Psoas muscle (tissue), 8 donors: ENCODE results near the gene ABTB1. TPM values are rescaled to one million over a fixed set of nuclear protein-coding genes. Genes with fewer than 3 reads are reported as not detected.

Source experiments
- ATAC-seq, 4 donors: fragments of 200-7000 bp; cut with Tn5 transposase; one replicate each; pipeline ENCODE4 v1.9.1; 2020; ENCODE audit warnings: moderate library complexity in 3 of 4, mild to moderate bottlenecking in 2 of 4
- DNase-seq, 2 donors: peaks; one replicate each; pipeline ENCODE4 v3.0.0-alpha.2; 2020
- H3K27ac ChIP-seq: fragments of 200-600 bp; one replicate; pipeline ENCODE4 v1.8.0; 2022
- H3K27me3 ChIP-seq, 3 donors: fragments of 200-600 bp in 1 of 3; one replicate each; pipeline versions ENCODE4 v1.6.1 to v1.8.0; 2013 to 2022; ENCODE audit warnings: low read length in 2 of 3, mild to moderate bottlenecking in 2 of 3, moderate library complexity in 1 of 3; ENCODE audit not compliant: insufficient read depth in 3 of 3
- H3K36me3 ChIP-seq, 2 donors: fragments of 200-600 bp in 1 of 2; one replicate each; pipeline versions ENCODE4 v1.6.1 to v1.8.0; 2013 to 2022; ENCODE audit warnings: low read depth in 1 of 2, mild to moderate bottlenecking in 1 of 2, moderate library complexity in 1 of 2; ENCODE audit not compliant: insufficient read depth in 1 of 2
- H3K4me1 ChIP-seq: fragments of 200-600 bp; one replicate; pipeline ENCODE4 v1.8.0; 2022
- H3K4me3 ChIP-seq: fragments of 200-600 bp; one replicate; pipeline ENCODE4 v1.8.0; 2022; ENCODE audit warnings: mild to moderate bottlenecking
- H3K9me3 ChIP-seq: fragments of 200-600 bp; one replicate; pipeline ENCODE4 v1.8.0; 2022
- WGBS, 3 donors: extraction: QIAGEN DNeasy Blood & Tissue Kit; methylation state at CpG; one replicate each; pipeline versions ENCODE4 v1.1.6 to v1.1.7; 2013; 5-methylcytosine and 5-hydroxymethylcytosine counted together
- intact Hi-C, 2 donors: fragments of 100-400 bp; cut with DNase I; formaldehyde crosslinking; loops; one replicate each; pipeline versions ENCODE4 v1.11.0 to v1.14.2; 2022
- polyA plus RNA-seq, 3 donors: library from polyadenylated mRNA; stranded (reverse); fragments of 200-250 nt; gene quantifications; one replicate each; pipeline ENCODE4 v1.2.3, GENCODE V29; 2013
- total RNA-seq, 4 donors: library from RNA; stranded (reverse); fragmentation: NEBNext Ultra II Directional in 2 of 4; extraction: Animal tissue kit (Norgen Biotek cat#: 25700) in 2 of 4; gene quantifications; one replicate each; pipeline versions ENCODE4 v1.2.1 to v1.2.4, GENCODE V29; 2021 to 2023
- TF ChIP-seq, protein P1 (sequence below): fragments of 200-600 bp; IDR thresholded peaks from one replicate; pipeline ENCODE4 v1.8.0; 2022; ENCODE audit warnings: antibody characterized with exemption
- donor health status: healthy with polysubstance abuse.
- donor health status: DM: no; HTN: no; CAD: no; lungs with moderate emphysema.
- donor health status: Bipolar disorder and iron deficiency.
- donor health status: healthy.
- donor health status: DM: yes; HTN: yes; CAD: no.
- donor health status: DM: no; HTN: no; CAD: no.
- donor health status: DM: no; HTN: no; CAD: no.
- donor health status: DM: yes; HTN: yes; CAD: no.

The ABTB1 gene
- total and polyA plus RNA-seq, 7 donors = 22.8 to 34.5 (median 30.1) TPM

DNA sequence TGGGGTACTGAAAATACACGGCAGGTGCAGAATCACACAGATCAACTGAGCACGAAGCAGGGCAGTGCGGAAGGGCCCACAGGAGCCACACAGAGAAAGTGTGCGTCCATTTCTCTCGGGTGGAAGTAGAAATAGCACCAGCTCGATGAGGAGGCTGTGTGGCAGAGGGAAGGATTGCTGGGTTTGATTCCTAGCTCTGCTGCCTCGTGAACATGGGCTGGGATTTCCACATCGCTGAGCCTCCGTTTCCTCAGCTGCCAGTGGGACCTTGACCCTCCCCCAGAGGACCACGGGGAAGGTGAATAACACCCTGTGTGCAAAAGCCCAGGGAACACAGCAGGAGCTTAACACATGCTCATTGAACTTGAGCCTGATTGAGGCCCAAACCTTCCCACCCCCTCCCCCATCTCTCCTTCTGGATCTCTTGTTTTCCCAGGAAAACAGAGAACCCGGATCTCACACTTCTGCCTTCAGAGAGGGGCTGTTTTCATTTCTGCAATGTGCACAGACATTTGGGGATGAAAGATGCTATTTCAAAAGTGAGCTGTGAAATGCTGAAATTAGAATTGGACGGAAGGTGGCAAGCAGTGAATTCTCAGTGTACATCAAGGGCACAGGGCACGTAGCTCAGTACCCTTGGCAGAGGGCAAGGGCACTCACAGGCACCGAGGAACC lies 38.4 kb downstream of the ABTB1 start:
- TF ChIP-seq, protein P1, sequence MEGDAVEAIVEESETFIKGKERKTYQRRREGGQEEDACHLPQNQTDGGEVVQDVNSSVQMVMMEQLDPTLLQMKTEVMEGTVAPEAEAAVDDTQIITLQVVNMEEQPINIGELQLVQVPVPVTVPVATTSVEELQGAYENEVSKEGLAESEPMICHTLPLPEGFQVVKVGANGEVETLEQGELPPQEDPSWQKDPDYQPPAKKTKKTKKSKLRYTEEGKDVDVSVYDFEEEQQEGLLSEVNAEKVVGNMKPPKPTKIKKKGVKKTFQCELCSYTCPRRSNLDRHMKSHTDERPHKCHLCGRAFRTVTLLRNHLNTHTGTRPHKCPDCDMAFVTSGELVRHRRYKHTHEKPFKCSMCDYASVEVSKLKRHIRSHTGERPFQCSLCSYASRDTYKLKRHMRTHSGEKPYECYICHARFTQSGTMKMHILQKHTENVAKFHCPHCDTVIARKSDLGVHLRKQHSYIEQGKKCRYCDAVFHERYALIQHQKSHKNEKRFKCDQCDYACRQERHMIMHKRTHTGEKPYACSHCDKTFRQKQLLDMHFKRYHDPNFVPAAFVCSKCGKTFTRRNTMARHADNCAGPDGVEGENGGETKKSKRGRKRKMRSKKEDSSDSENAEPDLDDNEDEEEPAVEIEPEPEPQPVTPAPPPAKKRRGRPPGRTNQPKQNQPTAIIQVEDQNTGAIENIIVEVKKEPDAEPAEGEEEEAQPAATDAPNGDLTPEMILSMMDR = no peak
- intact Hi-C loops = no loop called here
- DNase-seq = no peak
- Histone ChIP-seq H3K27ac (peak overlapping the region; percentile 8), H3K27me3 (no peaks in the 10 kb centered on the region), H3K4me3 (no peak overlapping the region), H3K9me3 (no peaks in the 10 kb centered on the region), H3K36me3 (peaks cover 0 to 28% of the 10 kb centered on the region in 2 donors), H3K4me1 (peaks cover 28% of the 10 kb centered on the region)
- no peak for ATAC-seq
- 64 to 80% (median 75%) methylated on average over 14 of the region's 14 CpGs for WGBS, 3 donors

DNA sequence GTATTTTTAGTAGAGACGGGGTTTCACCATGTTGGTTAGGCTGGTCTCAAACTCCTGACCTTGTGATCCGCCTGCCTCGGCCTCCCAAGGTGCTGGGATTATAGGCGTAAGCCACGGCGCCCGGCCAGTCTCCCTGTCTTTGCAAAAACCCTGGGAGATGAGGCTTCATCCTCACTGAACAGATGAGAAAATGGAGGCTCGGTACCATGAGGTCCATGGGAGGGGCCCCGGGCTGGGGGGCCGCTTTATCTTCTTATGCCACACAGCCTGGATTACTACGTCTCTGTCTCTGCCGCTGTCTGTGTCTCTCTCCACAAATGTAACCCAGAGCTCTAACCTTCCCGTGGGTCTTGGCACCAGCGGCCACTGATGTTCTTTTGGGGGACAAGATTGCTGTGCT lies 39.1 kb downstream of the ABTB1 start:
- intact Hi-C loops = no loop called here
- Histone ChIP-seq H3K36me3 (peaks cover 0 to 25% of the 10 kb centered on the region in 2 donors), H3K4me3 (no peak overlapping the region), H3K27me3 (no peaks in the 10 kb centered on the region), H3K4me1 (peaks cover 25% of the 10 kb centered on the region), H3K27ac (no peak overlapping the region), H3K9me3 (no peaks in the 10 kb centered on the region)
- ATAC-seq = no peak
- TF ChIP-seq, protein P1 = no peak
- no peak for DNase-seq
- 87 to 89% (median 88%) methylated on average over 13 to 14 of the region's 14 CpGs for WGBS, 3 donors

DNA sequence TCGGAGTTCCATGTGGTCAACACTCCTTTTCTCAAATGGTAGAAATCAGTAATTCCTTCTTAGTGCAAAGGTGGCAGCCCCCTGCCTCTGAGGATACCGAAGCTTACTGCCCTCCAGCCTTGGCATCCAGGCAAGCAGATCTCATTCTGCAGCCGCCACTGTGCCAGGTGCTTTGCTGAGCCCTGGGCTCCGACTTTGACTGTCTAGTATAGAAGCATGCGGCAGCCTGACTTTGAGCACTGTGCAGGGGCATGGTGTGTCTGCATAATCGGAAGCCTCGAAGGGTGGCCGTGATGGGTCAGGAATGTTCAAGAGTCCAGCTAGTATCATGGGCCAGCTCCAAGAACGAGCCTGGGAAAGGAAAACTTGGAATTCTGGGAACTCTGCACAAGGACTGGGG lies 39.7 kb downstream of the ABTB1 start:
- peak in 2 of 4 donors; percentile 21 to 39 for ATAC-seq
- Histone ChIP-seq H3K4me3 (no peak overlapping the region), H3K27me3 (no peaks in the 10 kb centered on the region), H3K36me3 (peaks cover 0 to 19% of the 10 kb centered on the region in 2 donors), H3K4me1 (peaks cover 25% of the 10 kb centered on the region), H3K9me3 (no peaks in the 10 kb centered on the region), H3K27ac (peak overlapping the region; percentile 14)
- WGBS, 3 donors = 31 to 49% (median 33%) methylated on average over 9 of the region's 9 CpGs
- TF ChIP-seq, protein P1 = no peak
- intact Hi-C loops = no loop called here
- no peak for DNase-seq

DNA sequence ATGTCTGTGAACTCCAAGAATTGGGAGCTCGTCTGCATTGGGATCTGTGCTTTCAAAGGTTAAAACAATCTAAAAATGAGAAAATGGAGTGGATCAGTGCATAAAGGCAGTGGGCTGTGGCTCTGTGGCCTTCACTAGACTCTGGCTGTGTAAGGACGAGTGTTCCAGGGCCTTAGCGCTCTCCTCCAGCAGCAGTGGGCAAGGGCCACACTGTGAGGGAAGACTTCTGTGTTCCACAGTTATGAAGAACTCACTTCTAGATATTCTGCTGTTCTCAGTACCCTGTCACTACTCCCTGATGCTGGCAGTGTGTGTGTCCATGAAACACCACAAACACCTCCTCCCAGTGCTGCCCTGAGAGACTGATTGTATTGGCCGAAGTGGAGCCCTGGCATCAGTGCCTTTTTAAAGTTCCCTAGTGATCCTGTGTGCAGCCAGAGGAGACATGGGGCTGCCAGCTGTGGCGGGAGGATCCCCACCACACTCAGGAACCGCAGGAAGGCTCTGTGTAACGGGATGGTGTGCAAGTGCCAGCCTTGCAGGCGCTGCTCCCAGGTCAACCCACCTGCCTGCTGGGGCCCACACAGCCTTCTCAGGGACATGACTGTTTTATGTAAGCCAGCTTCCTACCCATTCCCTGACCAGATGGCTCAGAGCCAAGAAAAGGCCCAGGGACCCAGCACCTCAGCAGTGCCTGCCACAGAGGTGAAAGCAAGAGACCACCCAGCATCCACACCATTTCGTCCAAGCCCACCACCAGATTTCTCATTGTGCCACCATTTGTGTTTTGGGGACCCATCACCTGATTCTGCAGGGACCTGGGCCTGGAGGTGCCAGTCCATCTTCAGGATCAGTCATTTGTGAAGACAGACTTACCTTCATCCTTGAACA lies 40.4 kb downstream of the ABTB1 start:
- ATAC-seq (no peak), DNase-seq (no peak)
- WGBS, 3 donors = 54 to 65% (median 64%) methylated on average over 9 of the region's 9 CpGs
- Histone ChIP-seq H3K9me3 (no peaks in the 10 kb centered on the region), H3K4me3 (no peak overlapping the region), H3K4me1 (peaks cover 25% of the 10 kb centered on the region), H3K36me3 (peaks cover 0 to 14% of the 10 kb centered on the region in 2 donors), H3K27ac (peak overlapping the region; percentile 46), H3K27me3 (no peaks in the 10 kb centered on the region)
- TF ChIP-seq, protein P1 = no peak
- intact Hi-C loops = no loop called here
